OCI-LY7 (cell line): Measurements from ENCODE around the gene CCSER2.

Source experiments
- EZH2phosphoT487 ChIP-seq: fragments of 200-600 bp; sonication (generic); IDR thresholded peaks from 2 replicates; pipeline ENCODE4 v1.6.1; 2018; ENCODE audit warnings: low read depth, borderline replicate concordance, mild to moderate bottlenecking, mixed run types, antibody characterized with exemption, low read length, moderate library complexity, mixed read lengths
- TF ChIP-seq, protein P1 (sequence below): fragments of 200-600 bp; sonication (generic); conservative IDR thresholded peaks from 2 replicates; pipeline ENCODE4 v1.5.1; 2014; ENCODE audit warnings: mild to moderate bottlenecking, antibody characterized with exemption, low read length, moderate library complexity, mixed read lengths

- TF ChIP-seq, protein P1, sequence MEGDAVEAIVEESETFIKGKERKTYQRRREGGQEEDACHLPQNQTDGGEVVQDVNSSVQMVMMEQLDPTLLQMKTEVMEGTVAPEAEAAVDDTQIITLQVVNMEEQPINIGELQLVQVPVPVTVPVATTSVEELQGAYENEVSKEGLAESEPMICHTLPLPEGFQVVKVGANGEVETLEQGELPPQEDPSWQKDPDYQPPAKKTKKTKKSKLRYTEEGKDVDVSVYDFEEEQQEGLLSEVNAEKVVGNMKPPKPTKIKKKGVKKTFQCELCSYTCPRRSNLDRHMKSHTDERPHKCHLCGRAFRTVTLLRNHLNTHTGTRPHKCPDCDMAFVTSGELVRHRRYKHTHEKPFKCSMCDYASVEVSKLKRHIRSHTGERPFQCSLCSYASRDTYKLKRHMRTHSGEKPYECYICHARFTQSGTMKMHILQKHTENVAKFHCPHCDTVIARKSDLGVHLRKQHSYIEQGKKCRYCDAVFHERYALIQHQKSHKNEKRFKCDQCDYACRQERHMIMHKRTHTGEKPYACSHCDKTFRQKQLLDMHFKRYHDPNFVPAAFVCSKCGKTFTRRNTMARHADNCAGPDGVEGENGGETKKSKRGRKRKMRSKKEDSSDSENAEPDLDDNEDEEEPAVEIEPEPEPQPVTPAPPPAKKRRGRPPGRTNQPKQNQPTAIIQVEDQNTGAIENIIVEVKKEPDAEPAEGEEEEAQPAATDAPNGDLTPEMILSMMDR: no peak
- no peak for TF ChIP-seq EZH2phosphoT487
These were observed 124.9 kb downstream of the CCSER2 start for GRCh38 chr10:84453303-84453702.
